Measurements from ENCODE around the gene GGT5.

GRCh38 chr22:24209016-24209415 lies 35.9 kb downstream of the GGT5 start:
- TF ChIP-seq EZH2 (IDR thresholded peaks at IDR 0.05; ENCODE audit: low read depth), result no peak
- TF ChIP-seq CTCF (conservative IDR thresholded peaks at IDR 0.05), result no peak

Data from PC-9 (cell line).